Measurements from ENCODE around the gene ZSWIM6. TPM values are rescaled to one million over a fixed set of nuclear protein-coding genes. Genes with fewer than 3 reads are reported as not detected.

ZSWIM6 gene
- total RNA-seq, 8 experiments from 2014 or later: 8.2 to 54.3 (median 20.2) TPM

- in situ Hi-C loops (cut with MboI; ENCODE audit: low pct_unique_long_range_greater_than_20kb in 2 of 9, low sequenced_read_pairs in 9 of 9, unreplicated experiment in 9 of 9): no loop called here
- Histone ChIP-seq H3K4me3 (no peak overlapping the region), H3K4me1 (replicated peaks in 1 of 2) (peaks cover 12 to 14% of the 10 kb centered on the region in 2 donors), H3K27ac (no peak overlapping the region)
- WGBS, 10 experiments: 100% methylated on average over 1 of the region's 1 CpG; no CpG with 5 or more reads in 8 of the 10 experiments
- ATAC-seq (replicated peaks in 6 of 8): no peak
Measured at GRCh38 chr5:61471352-61471751, 139.3 kb downstream of the ZSWIM6 start.

GRCh38 chr5:61472172-61472958 is 140.3 kb downstream of the ZSWIM6 start:
- H3K4me1 ChIP-seq (replicated peaks in 1 of 2): peaks cover 7 to 12% of the 10 kb centered on the region in 2 donors
- ATAC-seq (replicated peaks in 6 of 8): peak in 1 of 8 experiments; percentile 27
- in situ Hi-C loops (cut with MboI; ENCODE audit: low pct_unique_long_range_greater_than_20kb in 2 of 9, low sequenced_read_pairs in 9 of 9, unreplicated experiment in 9 of 9): no loop called here
- 75 to 100% (median 87%) methylated on average over 3 to 6 of the region's 7 CpGs; no CpG with 5 or more reads in 2 of the 10 experiments for WGBS, 10 experiments
- no peak overlapping the region for H3K27ac ChIP-seq
- H3K4me3 ChIP-seq: no peak overlapping the region

DNA sequence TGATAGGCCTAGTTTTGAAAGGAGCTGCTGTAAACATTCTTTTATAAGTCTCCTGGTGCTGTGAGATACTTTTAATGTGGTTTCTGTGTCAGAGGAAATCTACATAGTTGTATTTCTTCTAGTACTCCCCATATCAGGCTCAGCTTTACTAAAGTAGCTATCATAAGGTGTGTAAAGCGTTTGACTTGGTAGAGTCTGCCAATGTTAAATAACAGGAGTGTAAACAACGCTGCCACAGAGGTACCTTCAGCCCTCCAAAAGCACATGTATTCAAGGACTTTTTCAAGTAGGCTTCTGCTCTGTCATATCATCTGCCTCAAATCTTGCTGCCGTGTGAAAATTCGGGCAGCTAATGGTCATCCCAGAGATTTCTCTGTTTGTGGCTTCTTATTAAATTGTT is 142.7 kb downstream of the ZSWIM6 start:
- in situ Hi-C loops (cut with MboI; ENCODE audit: low pct_unique_long_range_greater_than_20kb in 2 of 9, low sequenced_read_pairs in 9 of 9, unreplicated experiment in 9 of 9): no loop called here
- H3K4me1 ChIP-seq (replicated peaks in 1 of 2): peaks cover 4 to 12% of the 10 kb centered on the region in 2 donors
- H3K4me3 ChIP-seq: no peak overlapping the region
- no peak overlapping the region for H3K27ac ChIP-seq
- no peak for ATAC-seq (replicated peaks in 6 of 8)
- WGBS, 10 experiments: 88 to 100% (median 95%) methylated on average over 2 to 4 of the region's 4 CpGs; no CpG with 5 or more reads in 1 of the 10 experiments

DNA sequence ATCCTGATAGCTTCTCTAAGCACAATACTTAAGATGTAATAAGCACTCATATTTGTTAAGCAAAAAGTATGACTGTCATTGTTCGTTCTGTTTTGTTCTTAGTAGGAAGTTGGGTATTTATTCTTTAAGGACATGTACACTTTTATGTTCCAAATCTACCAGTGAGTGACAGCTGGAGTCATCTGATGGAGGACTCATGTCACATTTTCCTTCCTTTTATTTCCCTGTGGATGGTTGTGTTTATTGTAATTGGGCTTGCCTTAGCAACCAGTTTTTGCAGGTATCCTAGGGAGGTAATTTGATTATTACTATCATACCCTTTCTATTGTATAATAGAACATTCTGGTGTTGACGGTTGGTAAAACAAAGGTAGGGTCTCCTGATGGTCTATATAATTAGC is 145.7 kb downstream of the ZSWIM6 start:
- 0 to 100% (median 95%) methylated on average over 1 to 2 of the region's 2 CpGs; no CpG with 5 or more reads in 2 of the 10 experiments for WGBS, 10 experiments
- Histone ChIP-seq H3K27ac (no peak overlapping the region), H3K4me1 (replicated peaks in 1 of 2) (peaks cover 4 to 12% of the 10 kb centered on the region in 2 donors), H3K4me3 (no peak overlapping the region)
- ATAC-seq (replicated peaks in 6 of 8): no peak
- in situ Hi-C loops (cut with MboI; ENCODE audit: low pct_unique_long_range_greater_than_20kb in 2 of 9, low sequenced_read_pairs in 9 of 9, unreplicated experiment in 9 of 9): no loop called here

- peak in 1 of 8 experiments; percentile 27 for ATAC-seq (replicated peaks in 6 of 8)
- peaks cover 4% of the 10 kb centered on the region in 2 donors for H3K4me1 ChIP-seq (replicated peaks in 1 of 2)
- H3K27ac ChIP-seq: no peak overlapping the region
- WGBS, 10 experiments: 60 to 100% (median 86%) methylated on average over 1 to 4 of the region's 4 CpGs
- H3K4me3 ChIP-seq: no peak overlapping the region
- in situ Hi-C loops (cut with MboI; ENCODE audit: low pct_unique_long_range_greater_than_20kb in 2 of 9, low sequenced_read_pairs in 9 of 9, unreplicated experiment in 9 of 9): no loop called here
Measured at GRCh38 chr5:61479850-61480614, 148.0 kb downstream of the ZSWIM6 start.

- Histone ChIP-seq H3K4me1 (replicated peaks in 1 of 2) (no peaks in the 10 kb centered on the region), H3K4me3 (no peak overlapping the region), H3K27ac (no peak overlapping the region)
- in situ Hi-C loops (cut with MboI; ENCODE audit: low pct_unique_long_range_greater_than_20kb in 2 of 9, low sequenced_read_pairs in 9 of 9, unreplicated experiment in 9 of 9): no loop called here
- WGBS, 10 experiments: 97 to 100% (median 100%) methylated on average over 1 to 3 of the region's 3 CpGs; no CpG with 5 or more reads in 3 of the 10 experiments
- ATAC-seq (replicated peaks in 6 of 8): no peak
Measured at GRCh38 chr5:61482980-61483379, 150.9 kb downstream of the ZSWIM6 start.

DNA sequence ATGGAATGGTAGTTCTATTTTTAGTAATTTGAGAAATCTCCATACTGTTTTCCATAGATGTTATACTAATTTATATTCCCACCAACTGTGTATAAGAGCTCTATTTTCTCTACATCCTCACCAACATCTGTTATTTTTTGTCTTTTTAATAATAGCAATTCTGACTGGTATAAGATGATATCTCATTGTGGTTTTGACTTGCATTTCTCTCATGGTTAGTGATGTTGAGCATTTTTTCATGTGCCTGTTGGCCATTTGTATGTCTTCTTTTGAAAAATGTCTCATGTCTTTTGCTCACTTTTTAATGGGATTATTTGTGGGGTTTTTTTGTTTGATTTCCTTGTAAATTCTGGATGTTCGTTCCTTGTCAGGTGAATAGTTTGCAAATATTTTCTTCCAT is 154.4 kb downstream of the ZSWIM6 start:
- in situ Hi-C loops (cut with MboI; ENCODE audit: low pct_unique_long_range_greater_than_20kb in 2 of 9, low sequenced_read_pairs in 9 of 9, unreplicated experiment in 9 of 9): no loop called here
- H3K4me3 ChIP-seq: no peak overlapping the region
- no peak overlapping the region for H3K27ac ChIP-seq
- WGBS, 10 experiments: 64 to 100% (median 100%) methylated on average over 1 of the region's 1 CpG; no CpG with 5 or more reads in 1 of the 10 experiments
- H3K4me1 ChIP-seq (replicated peaks in 1 of 2): peaks cover 0 to 3% of the 10 kb centered on the region in 2 donors
- no peak for ATAC-seq (replicated peaks in 6 of 8)

DNA sequence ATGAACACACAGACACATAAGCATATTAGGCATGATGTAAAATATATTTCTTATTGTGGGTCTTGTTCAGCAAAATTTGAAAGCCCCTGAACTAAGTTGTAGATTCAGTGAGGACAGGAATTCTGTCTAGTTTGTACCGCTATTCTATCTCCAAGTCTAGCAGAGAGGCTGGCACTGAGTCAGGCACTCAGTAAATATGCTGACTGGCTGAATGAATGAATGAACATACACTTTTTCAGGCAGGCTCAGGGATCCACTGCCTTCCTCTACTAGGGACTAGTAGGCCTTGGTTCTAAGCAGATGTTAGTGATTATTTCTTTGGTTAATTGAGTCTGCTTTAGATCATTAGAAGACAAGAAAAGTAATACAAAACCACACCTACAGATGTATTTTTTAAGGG is 157.5 kb downstream of the ZSWIM6 start:
- WGBS, 10 experiments: 83 to 100% (median 100%) methylated on average over 1 of the region's 1 CpG; no CpG with 5 or more reads in 4 of the 10 experiments
- no peak overlapping the region for H3K4me3 ChIP-seq
- no peak for ATAC-seq (replicated peaks in 6 of 8)
- in situ Hi-C loops (cut with MboI; ENCODE audit: low pct_unique_long_range_greater_than_20kb in 2 of 9, low sequenced_read_pairs in 9 of 9, unreplicated experiment in 9 of 9): no loop called here
- peaks cover 3 to 6% of the 10 kb centered on the region in 2 donors for H3K4me1 ChIP-seq (replicated peaks in 1 of 2)
- H3K27ac ChIP-seq: no peak overlapping the region

- no peak for ATAC-seq (replicated peaks in 6 of 8)
- in situ Hi-C loops (cut with MboI; ENCODE audit: low pct_unique_long_range_greater_than_20kb in 2 of 9, low sequenced_read_pairs in 9 of 9, unreplicated experiment in 9 of 9): no loop called here
- no peak overlapping the region for H3K4me3 ChIP-seq
- no peak overlapping the region for H3K27ac ChIP-seq
- 50 to 82% (median 67%) methylated on average over 1 of the region's 1 CpG; no CpG with 5 or more reads in 1 of the 10 experiments for WGBS, 10 experiments
- peaks cover 8 to 20% of the 10 kb centered on the region in 2 donors for H3K4me1 ChIP-seq (replicated peaks in 1 of 2)
Measured at GRCh38 chr5:61491861-61492260, 159.8 kb downstream of the ZSWIM6 start.

DNA sequence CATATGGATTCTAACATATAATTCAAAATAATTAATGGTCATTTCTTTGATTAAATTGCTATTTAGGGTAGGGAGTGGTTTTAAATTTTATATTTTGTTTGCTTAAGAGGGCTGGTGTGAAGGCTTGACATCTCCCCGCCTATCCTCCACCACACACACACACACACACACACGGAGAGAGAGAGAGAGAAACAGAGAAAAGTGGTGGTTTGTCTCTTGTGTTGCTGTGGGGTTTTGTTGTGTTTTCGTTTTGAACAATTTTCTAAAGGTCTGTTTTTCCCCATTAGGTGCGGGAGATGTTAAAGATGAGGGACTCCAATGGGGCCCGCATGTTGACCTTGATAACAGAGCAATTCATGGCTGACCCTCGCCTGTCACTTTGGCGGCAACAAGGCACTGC is 161.9 kb downstream of the ZSWIM6 start:
- no peak overlapping the region for H3K27ac ChIP-seq
- ATAC-seq (replicated peaks in 6 of 8): no peak
- in situ Hi-C loops (cut with MboI; ENCODE audit: low pct_unique_long_range_greater_than_20kb in 2 of 9, low sequenced_read_pairs in 9 of 9, unreplicated experiment in 9 of 9): no loop called here
- peaks cover 10 to 37% of the 10 kb centered on the region in 2 donors for H3K4me1 ChIP-seq (replicated peaks in 1 of 2)
- WGBS, 10 experiments: 60 to 100% (median 91%) methylated on average over 1 to 6 of the region's 7 CpGs; no CpG with 5 or more reads in 1 of the 10 experiments
- no peak overlapping the region for H3K4me3 ChIP-seq

GRCh38 chr5:61496446-61496845 is 164.4 kb downstream of the ZSWIM6 start:
- Histone ChIP-seq H3K4me3 (peak overlapping the region in 1 of 5 donors; percentile 6), H3K27ac (no peak overlapping the region), H3K4me1 (replicated peaks in 1 of 2) (peaks cover 7 to 37% of the 10 kb centered on the region in 2 donors)
- in situ Hi-C loops (cut with MboI; ENCODE audit: low pct_unique_long_range_greater_than_20kb in 2 of 9, low sequenced_read_pairs in 9 of 9, unreplicated experiment in 9 of 9): no loop called here
- 13 to 83% (median 48%) methylated on average over 1 to 3 of the region's 3 CpGs; no CpG with 5 or more reads in 2 of the 10 experiments for WGBS, 10 experiments
- peak in 5 of 8 experiments; percentile 85 to 95 (median 93) for ATAC-seq (replicated peaks in 6 of 8)

DNA sequence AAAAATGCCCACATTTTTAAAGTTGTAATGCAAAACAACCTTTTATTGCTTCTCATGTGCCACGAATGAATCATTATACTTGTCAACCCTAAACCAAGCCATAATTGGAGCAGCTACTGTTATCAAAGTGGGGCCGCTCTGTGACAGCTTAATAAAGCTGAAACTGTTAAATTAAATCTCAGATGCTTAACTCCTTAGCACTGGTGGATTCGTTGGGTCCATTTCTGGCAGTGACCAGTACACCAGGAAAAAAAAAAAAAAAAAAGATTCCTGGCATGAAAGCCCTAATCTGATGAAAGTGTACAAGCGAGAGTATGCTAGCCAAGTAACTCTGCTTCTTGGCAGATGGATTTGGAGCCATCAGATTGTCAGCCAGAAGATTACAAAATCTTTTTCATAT is 164.8 kb downstream of the ZSWIM6 start:
- in situ Hi-C loops (cut with MboI; ENCODE audit: low pct_unique_long_range_greater_than_20kb in 2 of 9, low sequenced_read_pairs in 9 of 9, unreplicated experiment in 9 of 9): no loop called here
- no peak overlapping the region for H3K27ac ChIP-seq
- WGBS, 10 experiments: 33 to 83% (median 67%) methylated on average over 1 to 4 of the region's 4 CpGs
- ATAC-seq (replicated peaks in 6 of 8): peak in 6 of 8 experiments; percentile 32 to 89 (median 85)
- H3K4me3 ChIP-seq: peak overlapping the region in 1 of 5 donors; percentile 6
- H3K4me1 ChIP-seq (replicated peaks in 1 of 2): peaks cover 7 to 39% of the 10 kb centered on the region in 2 donors

- ATAC-seq (replicated peaks in 6 of 8): no peak
- Histone ChIP-seq H3K4me3 (no peak overlapping the region), H3K27ac (no peak overlapping the region), H3K4me1 (replicated peaks in 1 of 2) (peaks cover 7 to 42% of the 10 kb centered on the region in 2 donors)
- in situ Hi-C loops (cut with MboI; ENCODE audit: low pct_unique_long_range_greater_than_20kb in 2 of 9, low sequenced_read_pairs in 9 of 9, unreplicated experiment in 9 of 9): no loop called here
- 88 to 100% (median 97%) methylated on average over 2 to 5 of the region's 5 CpGs for WGBS, 10 experiments
Measured at GRCh38 chr5:61498121-61498520, 166.1 kb downstream of the ZSWIM6 start.

All from motor neuron (in vitro differentiated cells).